MCF 10A (cell line): ENCODE data around the gene GRIK1. TPM values are rescaled to one million over a fixed set of nuclear protein-coding genes. Genes with fewer than 3 reads are reported as not detected.

Source experiments
- BruUV-seq: library from RNA; stranded (reverse); fragments of 400-500 nt; replicated peaks from 2 replicates; lab custom pipeline; 2021; lab: Mats Ljungman, UMichigan
- CTCF ChIA-PET: fragments of 300-600 bp; sonication (Branson Sonifier 250); formaldehyde crosslinking; extraction: SDS; loops from one replicate; lab custom pipeline; 2021; ENCODE audit warnings: antibody characterized with exemption, inconsistent platforms; lab: Yijun Ruan, JAX
- POLR2A ChIA-PET: fragments of 300-600, 350-650 bp; sonication (Branson Sonifier 250); formaldehyde crosslinking; extraction: SDS; loops from one replicate; lab custom pipeline; 2020; ENCODE audit warnings: antibody characterized with exemption, inconsistent platforms; lab: Yijun Ruan, JAX
- DNase-seq: peaks from one replicate; pipeline ENCODE4 v3.0.0-alpha.2; 2018; ENCODE audit not compliant: unreplicated experiment
- H3K27ac Mint-ChIP-seq: one replicate; pipeline ENCODE4 v1.8.0; 2022; ENCODE audit warnings: mild to moderate bottlenecking, low read depth, mixed read lengths; ENCODE audit not compliant: unreplicated experiment
- H3K27me3 Mint-ChIP-seq: one replicate; pipeline ENCODE4 v1.8.0; 2022; ENCODE audit warnings: mixed read lengths; ENCODE audit not compliant: insufficient read depth, unreplicated experiment
- H3K36me3 Mint-ChIP-seq: one replicate; pipeline ENCODE4 v1.8.0; 2022; ENCODE audit warnings: mild to moderate bottlenecking, moderate library complexity, mixed read lengths; ENCODE audit not compliant: insufficient read depth, unreplicated experiment
- H3K4me1 Mint-ChIP-seq: one replicate; pipeline ENCODE4 v1.8.0; 2022; ENCODE audit warnings: mixed read lengths; ENCODE audit not compliant: insufficient read depth, unreplicated experiment
- H3K4me3 Mint-ChIP-seq: one replicate; pipeline ENCODE4 v1.8.0; 2022; ENCODE audit warnings: mild to moderate bottlenecking, moderate library complexity, mixed read lengths; ENCODE audit not compliant: unreplicated experiment
- H3K9me3 Mint-ChIP-seq: one replicate; pipeline ENCODE4 v1.8.0; 2022; ENCODE audit warnings: mixed read lengths; ENCODE audit not compliant: unreplicated experiment
- CTCF ChIP-seq: fragments of 200-600 bp; IDR thresholded peaks from one replicate; pipeline ENCODE4 v1.8.0; 2022; ENCODE audit warnings: antibody characterized with exemption, mild to moderate bottlenecking; ENCODE audit not compliant: unreplicated experiment
- intact Hi-C: fragments of 100-400 bp; cut with micrococcal nuclease; formaldehyde crosslinking; loops from 2 replicates; pipeline ENCODE4 v1.14.1; 2022
- total RNA-seq: library from RNA; stranded (reverse); gene quantifications from 2 replicates; pipeline ENCODE4 v1.2.3, GENCODE V29; 2022

Gene GRIK1
- total RNA-seq, 1 experiment from 2014 or later = not detected

- intact Hi-C loops = no loop called here
- ChIA-PET POLR2A (no interaction called here), CTCF (interaction anchor here (1.1 kb wide), 1 partner anchor 89 kb away, joined by 3 read pairs; no protein-coding TSS in a partner anchor)
- Mint-ChIP-seq H3K27me3 (no peaks in the 10 kb centered on the region), H3K4me1 (peaks cover under 1% of the 10 kb centered on the region), H3K4me3 (no peak overlapping the region), H3K36me3 (no peaks in the 10 kb centered on the region), H3K9me3 (no peaks in the 10 kb centered on the region), H3K27ac (no peak overlapping the region)
- TF ChIP-seq CTCF = no peak
- no peak for DNase-seq
- BruUV-seq = no TSS peak
Observed at GRCh38 chr21:29819675-29820326, 120.0 kb downstream of the GRIK1 start.

GRCh38 chr21:29818383-29818921, 121.3 kb downstream of the GRIK1 start:
- H3K36me3 Mint-ChIP-seq = no peaks in the 10 kb centered on the region
- no peak for TF ChIP-seq CTCF
- CTCF ChIA-PET = interaction anchor here (0.6 kb wide), 1 partner anchor 74 kb away, joined by 3 read pairs; no protein-coding TSS in a partner anchor
- DNase-seq = no peak
- H3K27ac Mint-ChIP-seq = no peak overlapping the region
- no TSS peak for BruUV-seq
- H3K9me3 Mint-ChIP-seq = no peaks in the 10 kb centered on the region
- POLR2A ChIA-PET = interaction anchor here (0.7 kb wide), 1 partner anchor 368 kb away, joined by 3 read pairs; no protein-coding TSS in a partner anchor
- no peaks in the 10 kb centered on the region for H3K27me3 Mint-ChIP-seq
- no peak overlapping the region for H3K4me3 Mint-ChIP-seq
- no peaks in the 10 kb centered on the region for H3K4me1 Mint-ChIP-seq
- intact Hi-C loops = no loop called here

- intact Hi-C loops = no loop called here
- no peak overlapping the region for H3K4me3 Mint-ChIP-seq
- no peak for TF ChIP-seq CTCF
- H3K27ac Mint-ChIP-seq = no peak overlapping the region
- ChIA-PET CTCF (no interaction called here), POLR2A (no interaction called here)
- no peaks in the 10 kb centered on the region for H3K4me1 Mint-ChIP-seq
- no peaks in the 10 kb centered on the region for H3K9me3 Mint-ChIP-seq
- no peaks in the 10 kb centered on the region for H3K36me3 Mint-ChIP-seq
- BruUV-seq = no TSS peak
- DNase-seq = no peak
- H3K27me3 Mint-ChIP-seq = no peaks in the 10 kb centered on the region
Observed at GRCh38 chr21:29817450-29817849, 122.3 kb downstream of the GRIK1 start.

- Mint-ChIP-seq H3K27me3 (no peaks in the 10 kb centered on the region), H3K9me3 (no peaks in the 10 kb centered on the region), H3K4me1 (no peaks in the 10 kb centered on the region), H3K27ac (no peak overlapping the region), H3K36me3 (no peaks in the 10 kb centered on the region), H3K4me3 (no peak overlapping the region)
- ChIA-PET CTCF (no interaction called here), POLR2A (interaction anchor here (0.6 kb wide), 1 partner anchor 9 kb away, joined by 3 read pairs; no protein-coding TSS in a partner anchor)
- BruUV-seq = no TSS peak
- DNase-seq = no peak
- intact Hi-C loops = no loop called here
- TF ChIP-seq CTCF = no peak
Observed at GRCh38 chr21:29812947-29813346, 126.8 kb downstream of the GRIK1 start.
